Measurements from ENCODE around the gene PXMP4.
"Not testable (repeated sequence)": the region's sequence is repeated elsewhere in the genome, so short reads cannot be mapped to it uniquely, and the experiment has no call there.

Gene PXMP4

DNA sequence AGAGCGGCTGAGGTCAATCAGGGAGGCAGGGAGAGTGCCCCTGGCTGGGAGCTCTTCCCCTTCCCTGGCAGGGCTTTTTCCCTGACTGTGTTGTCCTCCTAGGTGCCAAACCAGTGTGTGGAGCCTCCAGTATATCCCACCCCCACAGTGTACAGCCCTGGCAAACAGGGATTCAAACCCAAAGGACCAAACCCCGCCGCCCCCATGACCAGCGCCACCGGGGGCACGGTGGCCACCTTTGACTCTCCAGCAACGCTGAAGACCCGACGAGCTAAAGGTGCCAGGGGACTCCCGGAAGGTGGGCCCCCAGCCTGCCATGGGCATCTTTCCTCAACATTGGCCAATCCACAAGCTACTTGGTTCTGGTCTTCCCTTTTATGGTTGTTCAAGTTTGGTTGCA is 36.9 kb upstream of the PXMP4 start:
- no peak for ATAC-seq
- TF ChIP-seq CSDC2 (CRISPR knock-in tag; IDR thresholded peaks at IDR 0.05) (no peak), ZNF8 (CRISPR knock-in tag; IDR thresholded peaks at IDR 0.05) (no peak), RARB (CRISPR knock-in tag; IDR thresholded peaks at IDR 0.05) (no peak), ZNF565 (CRISPR knock-in tag; conservative IDR thresholded peaks at IDR 0.05; ENCODE audit: low read depth) (no peak), ZFP30 (CRISPR knock-in tag; IDR thresholded peaks at IDR 0.05) (no peak), PPARA (CRISPR knock-in tag; IDR thresholded peaks at IDR 0.05; ENCODE audit: borderline replicate concordance) (no peak), ESRRG (CRISPR knock-in tag; IDR thresholded peaks at IDR 0.05) (no peak), ISL1 (CRISPR knock-in tag; IDR thresholded peaks at IDR 0.05) (no peak), GLIS3 (CRISPR knock-in tag; IDR thresholded peaks at IDR 0.05) (no peak)
- TF ChIP-seq, protein P1, sequence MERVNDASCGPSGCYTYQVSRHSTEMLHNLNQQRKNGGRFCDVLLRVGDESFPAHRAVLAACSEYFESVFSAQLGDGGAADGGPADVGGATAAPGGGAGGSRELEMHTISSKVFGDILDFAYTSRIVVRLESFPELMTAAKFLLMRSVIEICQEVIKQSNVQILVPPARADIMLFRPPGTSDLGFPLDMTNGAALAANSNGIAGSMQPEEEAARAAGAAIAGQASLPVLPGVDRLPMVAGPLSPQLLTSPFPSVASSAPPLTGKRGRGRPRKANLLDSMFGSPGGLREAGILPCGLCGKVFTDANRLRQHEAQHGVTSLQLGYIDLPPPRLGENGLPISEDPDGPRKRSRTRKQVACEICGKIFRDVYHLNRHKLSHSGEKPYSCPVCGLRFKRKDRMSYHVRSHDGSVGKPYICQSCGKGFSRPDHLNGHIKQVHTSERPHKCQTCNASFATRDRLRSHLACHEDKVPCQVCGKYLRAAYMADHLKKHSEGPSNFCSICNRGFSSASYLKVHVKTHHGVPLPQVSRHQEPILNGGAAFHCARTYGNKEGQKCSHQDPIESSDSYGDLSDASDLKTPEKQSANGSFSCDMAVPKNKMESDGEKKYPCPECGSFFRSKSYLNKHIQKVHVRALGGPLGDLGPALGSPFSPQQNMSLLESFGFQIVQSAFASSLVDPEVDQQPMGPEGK (CRISPR knock-in tag; IDR thresholded peaks at IDR 0.05; ENCODE audit: borderline replicate concordance) = no peak
- TF ChIP-seq, protein P2, sequence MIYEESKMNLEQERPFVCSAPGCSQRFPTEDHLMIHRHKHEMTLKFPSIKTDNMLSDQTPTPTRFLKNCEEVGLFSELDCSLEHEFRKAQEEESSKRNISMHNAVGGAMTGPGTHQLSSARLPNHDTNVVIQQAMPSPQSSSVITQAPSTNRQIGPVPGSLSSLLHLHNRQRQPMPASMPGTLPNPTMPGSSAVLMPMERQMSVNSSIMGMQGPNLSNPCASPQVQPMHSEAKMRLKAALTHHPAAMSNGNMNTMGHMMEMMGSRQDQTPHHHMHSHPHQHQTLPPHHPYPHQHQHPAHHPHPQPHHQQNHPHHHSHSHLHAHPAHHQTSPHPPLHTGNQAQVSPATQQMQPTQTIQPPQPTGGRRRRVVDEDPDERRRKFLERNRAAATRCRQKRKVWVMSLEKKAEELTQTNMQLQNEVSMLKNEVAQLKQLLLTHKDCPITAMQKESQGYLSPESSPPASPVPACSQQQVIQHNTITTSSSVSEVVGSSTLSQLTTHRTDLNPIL (CRISPR knock-in tag; IDR thresholded peaks at IDR 0.05; ENCODE audit: low read depth) = no peak

DNA sequence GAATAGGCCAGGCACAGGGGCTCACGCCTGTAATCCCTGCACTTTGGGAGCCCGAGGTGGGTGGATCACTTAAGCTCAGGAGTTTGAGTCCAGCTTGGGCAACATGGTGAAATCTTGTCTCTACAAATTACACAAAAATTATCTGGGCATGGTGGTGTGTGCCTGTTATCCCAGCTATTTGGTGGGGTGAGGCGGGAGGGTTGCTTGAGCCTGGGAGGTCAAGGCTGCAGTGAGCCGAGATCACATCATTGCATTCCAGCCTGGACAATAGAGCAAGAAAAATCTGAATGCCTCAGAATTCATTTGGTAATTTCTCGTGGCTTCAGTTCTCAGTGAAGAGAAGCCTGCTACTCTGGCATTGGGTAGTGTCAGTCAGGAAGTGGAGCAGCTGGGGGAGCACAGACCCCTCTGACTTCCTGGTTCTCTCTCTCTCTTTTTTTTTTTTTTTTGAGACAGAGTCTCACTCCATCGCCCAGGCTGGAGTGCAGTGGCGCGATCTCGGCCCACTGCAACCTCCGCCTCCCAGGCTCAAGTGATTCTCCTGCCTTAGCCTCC is 35.9 kb upstream of the PXMP4 start:
- ATAC-seq = not testable (repeated sequence)

DNA sequence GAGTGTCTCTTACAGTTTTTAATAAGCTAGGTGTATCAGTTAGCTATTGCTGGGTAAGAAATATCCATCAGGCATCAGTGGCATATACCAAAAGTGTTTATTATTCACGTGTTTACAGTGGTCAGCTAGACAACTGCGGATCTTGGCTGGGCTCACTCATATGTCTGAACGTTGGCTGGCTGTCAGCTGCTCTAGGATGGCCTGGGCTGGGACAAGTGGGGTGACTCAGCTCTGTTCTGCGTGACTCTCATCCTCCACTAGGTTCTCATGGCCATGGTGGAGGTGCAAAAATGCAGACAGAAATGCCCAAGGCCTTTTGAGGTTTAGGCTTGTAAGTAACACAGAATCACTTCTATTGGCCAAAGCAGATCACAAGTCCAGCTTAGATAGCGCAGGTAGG is 33.7 kb upstream of the PXMP4 start:
- TF ChIP-seq GLIS3 (CRISPR knock-in tag; IDR thresholded peaks at IDR 0.05) = no peak
- TF ChIP-seq, protein P3, sequence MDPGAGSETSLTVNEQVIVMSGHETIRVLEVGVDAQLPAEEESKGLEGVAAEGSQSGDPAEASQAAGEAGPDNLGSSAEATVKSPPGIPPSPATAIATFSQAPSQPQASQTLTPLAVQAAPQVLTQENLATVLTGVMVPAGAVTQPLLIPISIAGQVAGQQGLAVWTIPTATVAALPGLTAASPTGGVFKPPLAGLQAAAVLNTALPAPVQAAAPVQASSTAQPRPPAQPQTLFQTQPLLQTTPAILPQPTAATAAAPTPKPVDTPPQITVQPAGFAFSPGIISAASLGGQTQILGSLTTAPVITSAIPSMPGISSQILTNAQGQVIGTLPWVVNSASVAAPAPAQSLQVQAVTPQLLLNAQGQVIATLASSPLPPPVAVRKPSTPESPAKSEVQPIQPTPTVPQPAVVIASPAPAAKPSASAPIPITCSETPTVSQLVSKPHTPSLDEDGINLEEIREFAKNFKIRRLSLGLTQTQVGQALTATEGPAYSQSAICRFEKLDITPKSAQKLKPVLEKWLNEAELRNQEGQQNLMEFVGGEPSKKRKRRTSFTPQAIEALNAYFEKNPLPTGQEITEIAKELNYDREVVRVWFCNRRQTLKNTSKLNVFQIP (CRISPR knock-in tag; IDR thresholded peaks at IDR 0.05; ENCODE audit: borderline replicate concordance, low read depth) = no peak
- TF ChIP-seq ZC3H10 (CRISPR knock-in tag; IDR thresholded peaks at IDR 0.05) = no peak
- TF ChIP-seq SNAI2 (CRISPR knock-in tag; IDR thresholded peaks at IDR 0.05) = no peak
- TF ChIP-seq ZNF565 (CRISPR knock-in tag; conservative IDR thresholded peaks at IDR 0.05; ENCODE audit: low read depth) = no peak
- no peak for TF ChIP-seq ZNF8 (CRISPR knock-in tag; IDR thresholded peaks at IDR 0.05)
- TF ChIP-seq ZFP3 (CRISPR knock-in tag; IDR thresholded peaks at IDR 0.05) = no peak
- TF ChIP-seq TCF4 (CRISPR knock-in tag; IDR thresholded peaks at IDR 0.05; ENCODE audit: borderline replicate concordance) = no peak
- no peak for TF ChIP-seq BACH2 (CRISPR knock-in tag; IDR thresholded peaks at IDR 0.05; ENCODE audit: borderline replicate concordance)
- TF ChIP-seq, protein P2 (CRISPR knock-in tag; IDR thresholded peaks at IDR 0.05; ENCODE audit: low read depth) = no peak
- TF ChIP-seq PPARA (CRISPR knock-in tag; IDR thresholded peaks at IDR 0.05; ENCODE audit: borderline replicate concordance) = no peak
- no peak for TF ChIP-seq TOX (CRISPR knock-in tag; IDR thresholded peaks at IDR 0.05; ENCODE audit: borderline replicate concordance)
- no peak for ATAC-seq

DNA sequence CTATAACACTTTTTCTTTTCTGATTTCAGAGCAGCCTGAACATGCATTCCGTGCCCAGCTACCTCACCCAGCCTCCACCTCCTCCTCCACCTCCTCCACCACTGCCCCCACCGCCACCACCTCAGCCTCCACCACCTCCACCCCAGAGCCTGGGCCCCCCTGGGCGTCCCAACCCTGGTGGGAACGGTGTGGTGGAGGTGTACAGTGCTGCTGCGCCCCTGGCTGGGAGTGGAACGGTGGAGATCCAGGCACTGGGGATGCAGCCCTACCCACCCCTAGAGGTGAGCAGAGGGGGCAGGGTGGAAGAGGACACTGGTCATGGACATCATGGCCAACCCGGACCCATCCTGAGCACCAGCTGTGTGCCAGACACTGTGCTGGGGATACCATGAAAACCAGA is 33.0 kb upstream of the PXMP4 start:
- no peak for ATAC-seq
- TF ChIP-seq BACH2 (CRISPR knock-in tag; IDR thresholded peaks at IDR 0.05; ENCODE audit: borderline replicate concordance) = no peak
- TF ChIP-seq, protein P4, sequence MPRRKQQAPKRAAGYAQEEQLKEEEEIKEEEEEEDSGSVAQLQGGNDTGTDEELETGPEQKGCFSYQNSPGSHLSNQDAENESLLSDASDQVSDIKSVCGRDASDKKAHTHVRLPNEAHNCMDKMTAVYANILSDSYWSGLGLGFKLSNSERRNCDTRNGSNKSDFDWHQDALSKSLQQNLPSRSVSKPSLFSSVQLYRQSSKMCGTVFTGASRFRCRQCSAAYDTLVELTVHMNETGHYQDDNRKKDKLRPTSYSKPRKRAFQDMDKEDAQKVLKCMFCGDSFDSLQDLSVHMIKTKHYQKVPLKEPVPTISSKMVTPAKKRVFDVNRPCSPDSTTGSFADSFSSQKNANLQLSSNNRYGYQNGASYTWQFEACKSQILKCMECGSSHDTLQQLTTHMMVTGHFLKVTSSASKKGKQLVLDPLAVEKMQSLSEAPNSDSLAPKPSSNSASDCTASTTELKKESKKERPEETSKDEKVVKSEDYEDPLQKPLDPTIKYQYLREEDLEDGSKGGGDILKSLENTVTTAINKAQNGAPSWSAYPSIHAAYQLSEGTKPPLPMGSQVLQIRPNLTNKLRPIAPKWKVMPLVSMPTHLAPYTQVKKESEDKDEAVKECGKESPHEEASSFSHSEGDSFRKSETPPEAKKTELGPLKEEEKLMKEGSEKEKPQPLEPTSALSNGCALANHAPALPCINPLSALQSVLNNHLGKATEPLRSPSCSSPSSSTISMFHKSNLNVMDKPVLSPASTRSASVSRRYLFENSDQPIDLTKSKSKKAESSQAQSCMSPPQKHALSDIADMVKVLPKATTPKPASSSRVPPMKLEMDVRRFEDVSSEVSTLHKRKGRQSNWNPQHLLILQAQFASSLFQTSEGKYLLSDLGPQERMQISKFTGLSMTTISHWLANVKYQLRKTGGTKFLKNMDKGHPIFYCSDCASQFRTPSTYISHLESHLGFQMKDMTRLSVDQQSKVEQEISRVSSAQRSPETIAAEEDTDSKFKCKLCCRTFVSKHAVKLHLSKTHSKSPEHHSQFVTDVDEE (CRISPR knock-in tag; IDR thresholded peaks at IDR 0.05) = no peak
- no peak for TF ChIP-seq ZNF8 (CRISPR knock-in tag; IDR thresholded peaks at IDR 0.05)
- no peak for TF ChIP-seq TCF4 (CRISPR knock-in tag; IDR thresholded peaks at IDR 0.05; ENCODE audit: borderline replicate concordance)
- TF ChIP-seq ZNF565 (CRISPR knock-in tag; conservative IDR thresholded peaks at IDR 0.05; ENCODE audit: low read depth) = no peak
- TF ChIP-seq, protein P1 (CRISPR knock-in tag; IDR thresholded peaks at IDR 0.05; ENCODE audit: borderline replicate concordance) = no peak
- no peak for TF ChIP-seq GLIS3 (CRISPR knock-in tag; IDR thresholded peaks at IDR 0.05)
- TF ChIP-seq TOX (CRISPR knock-in tag; IDR thresholded peaks at IDR 0.05; ENCODE audit: borderline replicate concordance) = no peak
- no peak for TF ChIP-seq ZNF70 (CRISPR knock-in tag; IDR thresholded peaks at IDR 0.05)
- TF ChIP-seq ISL1 (CRISPR knock-in tag; IDR thresholded peaks at IDR 0.05) = no peak
- TF ChIP-seq, protein P3 (CRISPR knock-in tag; IDR thresholded peaks at IDR 0.05; ENCODE audit: borderline replicate concordance, low read depth) = no peak
